ENCODE results near the gene GLIPR1L1.

The GLIPR1L1 gene

GRCh38 chr12:75409830-75410229 lies 75.4 kb downstream of the GLIPR1L1 start:
- Histone ChIP-seq H3K27me3 (ENCODE audit: control insufficient read depth, insufficient read depth, low read length) (no peaks in the 10 kb centered on the region), H3K9ac (ENCODE audit: low read length) (no peak overlapping the region), H3K9me3 (ENCODE audit: control insufficient read depth, low read length) (no peaks in the 10 kb centered on the region), H3K36me3 (ENCODE audit: control insufficient read depth, insufficient read depth, low read length) (no peaks in the 10 kb centered on the region), H3K4me3 (ENCODE audit: low read length) (no peak overlapping the region), H3K4me1 (ENCODE audit: control insufficient read depth, insufficient read depth, low read length) (no peaks in the 10 kb centered on the region)

- Histone ChIP-seq H3K27me3 (ENCODE audit: control insufficient read depth, insufficient read depth, low read length) (no peaks in the 10 kb centered on the region), H3K9ac (ENCODE audit: low read length) (no peak overlapping the region), H3K36me3 (ENCODE audit: control insufficient read depth, insufficient read depth, low read length) (no peaks in the 10 kb centered on the region), H3K9me3 (ENCODE audit: control insufficient read depth, low read length) (no peaks in the 10 kb centered on the region), H3K4me3 (ENCODE audit: low read length) (no peak overlapping the region), H3K4me1 (ENCODE audit: control insufficient read depth, insufficient read depth, low read length) (no peaks in the 10 kb centered on the region)
Measured at GRCh38 chr12:75414671-75415070, 80.2 kb downstream of the GLIPR1L1 start.

- H3K4me3 ChIP-seq (ENCODE audit: low read length) = no peak overlapping the region
- no peak overlapping the region for H3K9ac ChIP-seq (ENCODE audit: low read length)
Measured at GRCh38 chr12:75419841-75420240, 85.4 kb downstream of the GLIPR1L1 start.

More at GRCh38 chr12:75419841-75420240, 85.4 kb downstream of the GLIPR1L1 start:
- H3K27me3 ChIP-seq (ENCODE audit: control insufficient read depth, insufficient read depth, low read length) = no peaks in the 10 kb centered on the region
- no peaks in the 10 kb centered on the region for H3K36me3 ChIP-seq (ENCODE audit: control insufficient read depth, insufficient read depth, low read length)
- no peaks in the 10 kb centered on the region for H3K4me1 ChIP-seq (ENCODE audit: control insufficient read depth, insufficient read depth, low read length)
- H3K9me3 ChIP-seq (ENCODE audit: control insufficient read depth, low read length) = no peaks in the 10 kb centered on the region
